ENCODE results near the gene RNF145.

Gene RNF145

GRCh38 chr5:159189310-159189709 is 20.0 kb downstream of the RNF145 start:
- no peak for DNase-seq (ENCODE audit: low spot score)

DNA sequence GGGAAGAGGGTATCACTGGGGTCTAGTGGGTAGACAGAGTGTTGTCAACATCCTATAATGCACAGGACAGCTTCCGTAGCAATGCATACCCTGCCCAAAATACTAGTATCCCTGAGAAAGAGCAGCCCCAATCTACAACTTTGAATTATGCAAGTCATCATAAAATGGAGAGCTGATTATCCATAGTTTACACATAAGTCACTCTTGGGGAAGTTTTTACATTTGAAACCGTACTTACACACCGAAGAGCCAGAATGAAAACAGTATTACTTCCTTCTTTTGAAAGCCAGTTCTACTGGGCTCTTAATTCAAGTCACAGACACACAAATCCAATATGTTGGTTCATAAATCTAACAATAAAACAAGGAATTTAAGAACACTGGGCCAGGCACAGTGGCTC is 21.6 kb downstream of the RNF145 start:
- no peak for DNase-seq (ENCODE audit: low spot score)

DNA sequence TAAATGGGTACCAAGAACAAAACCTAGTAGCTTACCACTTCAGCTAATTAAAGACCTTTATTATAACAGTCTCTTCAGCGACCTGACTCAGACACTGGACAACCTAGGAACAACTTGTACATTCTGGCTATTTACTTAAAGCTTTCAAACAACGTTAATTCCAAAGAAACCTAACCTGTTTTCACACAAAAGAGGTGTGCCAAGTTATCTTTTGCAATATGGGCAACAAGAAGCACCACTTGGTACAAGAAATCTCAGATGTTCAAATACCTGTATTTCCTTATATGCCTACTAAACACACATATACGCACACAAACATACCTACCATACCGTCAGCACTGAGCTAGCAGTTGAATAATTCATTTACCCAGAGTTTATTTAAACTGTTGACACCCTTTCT is 23.0 kb downstream of the RNF145 start:
- DNase-seq (ENCODE audit: low spot score): no peak

GRCh38 chr5:159185773-159186172 is 23.6 kb downstream of the RNF145 start:
- DNase-seq (ENCODE audit: low spot score): no peak

GRCh38 chr5:159184858-159185381 is 24.4 kb downstream of the RNF145 start:
- no peak for DNase-seq (ENCODE audit: low spot score)

DNA sequence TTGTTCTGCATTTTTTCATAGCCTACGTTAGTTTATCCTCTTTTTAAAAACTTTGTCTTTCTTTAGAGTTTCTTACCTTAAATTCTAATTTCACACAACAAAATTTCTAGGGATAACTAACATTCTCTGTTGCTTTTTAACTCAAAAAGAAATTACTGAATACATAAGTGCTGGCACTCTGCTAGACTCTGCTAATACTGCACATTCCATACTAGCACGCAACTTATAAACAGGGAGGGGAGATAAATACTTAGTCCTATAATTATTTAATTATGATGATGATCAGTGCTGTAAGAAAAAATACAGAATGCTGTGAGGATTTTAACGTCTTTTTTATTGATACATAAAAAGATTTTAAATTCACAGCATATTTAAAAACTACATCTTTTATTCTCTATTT is 25.1 kb downstream of the RNF145 start:
- no peak for DNase-seq (ENCODE audit: low spot score)

- no peak for DNase-seq (ENCODE audit: low spot score)
Observed at GRCh38 chr5:159183247-159183646, 26.1 kb downstream of the RNF145 start.

DNA sequence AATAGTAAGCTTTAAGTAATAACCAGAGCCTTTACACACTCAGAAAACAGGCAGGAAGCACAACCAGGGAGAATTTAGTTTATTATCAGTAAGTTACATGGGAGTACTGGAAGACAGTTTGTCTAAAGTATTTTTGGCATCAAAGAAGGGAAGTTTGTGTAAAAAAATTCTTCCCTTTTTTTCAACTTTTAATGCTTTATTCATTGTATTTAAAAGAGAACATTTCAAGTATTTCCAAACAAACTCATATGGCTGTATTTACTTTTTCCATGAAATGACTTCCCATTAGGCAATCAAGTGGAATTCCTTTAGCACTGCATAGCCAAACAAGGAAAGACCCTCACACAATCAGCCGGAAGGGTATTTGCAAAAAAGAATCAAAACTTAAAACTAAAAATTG is 26.7 kb downstream of the RNF145 start:
- no peak for DNase-seq (ENCODE audit: low spot score)

GRCh38 chr5:159181651-159182050 is 27.7 kb downstream of the RNF145 start:
- no peak for DNase-seq (ENCODE audit: low spot score)

DNA sequence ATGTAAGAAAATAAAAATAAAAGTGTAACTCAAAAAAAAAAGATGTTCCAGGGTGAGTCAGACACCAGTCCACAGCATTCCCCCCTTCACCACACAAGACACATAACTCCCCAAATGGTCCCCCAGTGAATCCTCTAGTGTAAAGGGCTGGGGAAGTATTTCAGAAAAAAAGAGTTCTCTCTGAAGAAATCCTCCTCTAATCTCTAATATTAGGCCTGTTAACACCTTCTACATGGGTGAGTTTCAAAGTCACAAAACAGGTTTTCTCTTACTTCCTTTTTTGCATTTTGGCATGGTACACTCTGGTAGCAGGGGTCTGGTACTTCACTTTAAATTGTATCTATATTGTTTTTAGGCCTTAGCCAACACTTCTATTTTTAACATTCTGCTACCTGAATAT is 28.2 kb downstream of the RNF145 start:
- DNase-seq (ENCODE audit: low spot score): no peak

DNA sequence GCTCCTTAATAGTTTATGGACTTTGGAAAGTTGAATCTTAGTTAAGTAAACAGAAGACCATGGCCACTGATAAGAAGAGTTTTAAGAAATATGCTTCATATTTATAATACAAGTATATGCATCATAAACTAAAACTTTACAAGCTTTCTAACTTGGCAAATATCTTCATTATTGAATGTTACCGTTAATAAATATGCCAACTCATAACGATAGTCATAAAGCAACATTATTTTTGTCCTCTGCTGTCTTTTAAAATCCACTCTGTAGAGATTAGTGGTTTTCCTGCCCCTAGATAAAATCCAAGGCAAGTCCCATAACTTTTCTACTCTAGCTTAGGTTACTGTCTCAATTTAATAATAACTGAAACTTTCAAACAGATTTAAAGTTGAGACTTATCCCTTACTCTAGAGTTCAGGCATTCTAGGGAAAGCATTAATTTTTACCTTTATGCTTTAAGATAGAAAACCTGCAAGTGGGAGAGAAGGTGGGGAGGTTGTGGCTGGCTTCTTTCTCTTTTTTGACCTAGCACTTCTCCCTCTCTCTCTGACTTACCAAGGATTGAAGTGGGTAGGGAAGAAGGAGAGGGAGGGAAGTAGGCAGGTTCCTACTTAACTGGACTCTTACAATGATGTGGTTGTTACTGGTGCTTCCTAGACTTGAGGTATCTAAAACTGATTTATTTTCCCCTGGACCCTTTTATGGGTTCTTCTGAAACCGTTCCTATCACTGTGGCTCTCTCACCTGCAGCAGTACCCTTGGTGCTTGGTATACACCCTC is 29.6 kb downstream of the RNF145 start:
- DNase-seq (ENCODE audit: low spot score): no peak

DNA sequence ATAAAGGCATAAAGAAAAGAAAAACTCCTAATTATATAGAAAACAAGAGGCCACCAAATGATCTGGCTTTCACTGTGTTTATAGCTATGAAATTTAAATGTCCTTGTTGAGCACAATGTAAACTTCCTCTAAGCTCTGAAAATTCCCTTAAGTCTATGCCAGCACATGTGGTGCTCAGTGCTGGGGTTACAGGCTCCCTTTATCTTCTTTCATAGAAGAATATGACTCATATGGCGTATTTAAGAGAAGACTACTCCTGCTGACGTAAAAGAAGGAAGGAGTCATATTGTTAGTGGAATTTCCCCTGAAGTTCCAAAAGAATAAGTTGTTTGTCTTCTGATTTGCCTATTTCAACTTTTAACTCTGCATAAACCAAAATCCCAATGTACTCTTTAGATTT is 30.4 kb downstream of the RNF145 start:
- DNase-seq (ENCODE audit: low spot score): peak; percentile 92

- no peak for DNase-seq (ENCODE audit: low spot score)
Observed at GRCh38 chr5:159175547-159175946, 33.8 kb downstream of the RNF145 start.

DNA sequence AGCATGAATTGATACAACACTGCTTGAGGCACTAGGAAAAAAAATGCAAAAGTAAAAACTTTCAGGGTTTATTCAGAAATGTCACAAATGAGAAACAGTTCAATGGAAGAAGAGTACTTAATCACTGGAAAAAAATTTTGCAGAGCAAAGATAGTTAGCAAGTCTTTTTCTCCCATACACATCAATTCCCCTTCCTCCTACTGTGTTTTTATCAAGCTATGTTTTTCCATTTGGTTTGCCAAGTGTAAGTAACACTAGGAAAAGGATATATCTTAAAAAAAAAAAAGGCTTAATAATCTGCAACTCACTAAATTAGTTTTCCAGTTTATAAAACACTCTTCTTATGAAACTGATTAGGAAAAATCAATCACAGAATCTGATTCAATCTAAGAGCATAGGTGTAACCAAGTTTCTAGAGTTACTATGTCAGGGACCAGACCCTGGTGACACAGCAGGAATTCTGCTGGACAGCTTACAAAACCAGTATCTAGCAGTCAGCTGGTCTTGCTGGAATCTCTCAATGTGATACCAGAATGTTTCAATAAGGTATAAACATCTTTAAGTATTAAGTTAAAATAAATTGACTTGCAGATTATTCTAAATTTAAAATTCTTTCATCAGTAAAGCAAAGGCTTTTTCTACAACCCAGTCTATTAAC is 34.7 kb downstream of the RNF145 start:
- no peak for DNase-seq (ENCODE audit: low spot score)

DNA sequence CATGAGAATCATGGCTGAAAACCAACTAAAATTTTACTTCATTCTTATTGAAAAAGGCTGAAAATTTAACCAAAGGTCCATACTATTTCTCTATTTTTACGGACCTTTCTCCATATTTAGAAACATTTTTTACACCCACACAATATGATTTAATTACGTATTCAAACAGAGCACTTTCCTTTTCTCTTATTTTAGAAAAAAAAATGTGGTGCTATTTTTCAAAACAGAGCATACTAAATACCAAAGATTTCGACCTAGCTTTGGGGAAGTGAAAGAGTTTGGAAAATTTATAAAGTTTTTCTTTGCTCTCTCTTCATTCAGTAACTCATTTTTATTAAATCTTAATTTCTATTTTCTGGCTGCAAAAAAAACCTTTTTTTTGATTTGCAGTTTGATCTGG is 38.1 kb downstream of the RNF145 start:
- DNase-seq (ENCODE audit: low spot score): no peak

GRCh38 chr5:159170021-159170420 is 39.3 kb downstream of the RNF145 start:
- no peak for DNase-seq (ENCODE audit: low spot score)

DNA sequence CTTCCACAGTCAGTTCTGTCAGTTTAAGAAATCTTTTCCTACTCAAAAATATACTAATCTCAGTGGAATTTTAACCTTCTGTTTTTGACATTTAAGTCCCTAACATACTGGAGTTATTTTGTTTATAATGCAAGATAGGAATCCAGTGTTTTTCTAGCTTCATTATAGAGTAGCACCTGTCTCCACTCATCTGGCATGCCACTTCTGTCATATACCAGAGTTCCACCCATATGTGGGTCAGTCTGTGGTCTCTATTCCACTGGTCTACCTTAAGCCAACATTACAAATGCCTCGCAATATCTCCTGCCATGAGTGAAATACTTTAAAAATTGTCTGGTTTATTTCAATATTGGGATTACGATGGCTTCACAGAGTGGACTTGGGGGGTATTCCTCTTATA is 42.9 kb downstream of the RNF145 start:
- no peak for DNase-seq (ENCODE audit: low spot score)

GRCh38 chr5:159163701-159164046 is 45.7 kb downstream of the RNF145 start:
- no peak for DNase-seq (ENCODE audit: low spot score)

- DNase-seq (ENCODE audit: low spot score): no peak
Observed at GRCh38 chr5:159163027-159163700, 46.2 kb downstream of the RNF145 start.

DNA sequence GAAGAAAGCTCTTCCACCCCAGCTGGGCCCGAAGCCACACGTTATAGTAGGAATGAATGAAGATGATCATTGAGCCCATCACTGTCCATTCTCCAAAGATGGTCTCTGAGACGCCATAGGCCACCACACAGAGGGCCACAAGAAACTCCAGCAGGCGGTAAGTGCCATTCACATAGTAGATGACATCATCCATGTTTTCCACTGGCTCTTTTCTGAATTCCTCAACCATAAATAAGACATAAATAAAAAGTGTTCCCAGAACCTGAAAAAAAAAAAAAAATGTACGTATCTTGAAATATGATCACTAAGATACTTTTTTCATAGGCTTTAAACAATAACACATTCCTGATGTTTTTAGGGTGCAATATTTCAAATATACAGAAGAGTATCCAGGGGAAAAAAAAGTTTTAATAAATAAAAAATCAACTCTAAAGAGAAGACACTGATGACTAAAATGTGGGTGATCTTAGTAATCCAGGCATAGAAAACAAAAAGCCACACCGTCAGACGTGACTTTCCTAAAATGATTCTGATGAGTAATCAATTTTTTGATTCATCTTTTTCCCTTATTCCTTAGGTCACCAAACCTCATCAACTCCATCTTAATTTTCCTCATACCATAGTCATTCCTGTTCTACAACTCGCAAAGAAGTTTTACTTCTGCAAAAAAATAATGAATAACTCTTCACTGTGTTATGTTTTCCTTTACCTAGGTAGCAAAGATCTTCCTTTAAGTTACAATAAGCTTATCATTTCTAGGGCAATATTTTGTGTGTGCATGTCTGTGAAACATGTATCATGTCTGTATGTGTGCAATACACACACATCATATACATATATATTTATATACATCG is 47.8 kb downstream of the RNF145 start:
- no peak for DNase-seq (ENCODE audit: low spot score)

GRCh38 chr5:159158553-159159091 is 50.7 kb downstream of the RNF145 start:
- peak; percentile 77 for DNase-seq (ENCODE audit: low spot score)

DNA sequence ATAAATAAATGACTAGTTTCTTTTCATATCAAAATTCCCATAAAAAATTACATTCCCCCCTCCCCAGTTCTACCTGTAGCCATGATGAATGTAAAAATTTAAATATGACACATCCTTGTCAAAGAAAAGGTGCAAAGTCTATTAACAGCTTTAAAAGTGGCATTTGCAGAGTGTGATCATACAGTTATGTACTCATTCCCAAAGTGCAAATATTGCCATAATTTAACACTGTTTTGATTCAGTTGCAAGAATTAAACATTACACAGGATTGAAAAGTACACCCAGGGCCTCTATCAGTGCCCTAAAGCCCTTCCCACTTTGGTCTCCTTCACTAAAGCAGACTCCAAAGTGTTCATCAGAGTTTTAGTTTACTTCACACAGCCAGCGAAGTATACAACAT is 51.8 kb downstream of the RNF145 start:
- DNase-seq (ENCODE audit: low spot score): no peak
